ENCODE data around the gene FAM168B. TPM values are rescaled to one million over a fixed set of nuclear protein-coding genes. Genes with fewer than 3 reads are reported as not detected.

FAM168B gene
- total RNA-seq, 1 experiment from 2014 or later, result 81.4 TPM

DNA sequence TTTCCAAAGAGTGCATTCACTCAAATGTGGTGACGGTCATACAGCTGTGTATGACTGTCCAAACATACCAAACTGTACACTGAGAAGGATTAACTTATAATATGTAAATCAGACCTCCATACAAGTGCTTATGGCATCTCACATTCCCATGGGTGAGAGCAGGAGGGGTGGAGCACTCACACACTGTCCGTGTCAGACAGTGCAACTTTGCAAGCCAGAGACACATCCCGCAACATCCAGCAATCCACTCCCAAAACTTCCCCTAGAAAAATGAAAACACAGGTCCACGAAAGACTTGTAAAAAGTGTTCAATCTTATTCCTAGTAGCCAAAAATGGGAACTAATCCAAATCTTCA, 36.4 kb downstream of the FAM168B start:
- no peak overlapping the region for H4K8ac ChIP-seq (replicated peaks; ENCODE audit: insufficient read length, low read depth, low read length)
- H3K4me3 Mint-ChIP-seq, result no peak overlapping the region
- H3K9me3 ChIP-seq (ENCODE audit: control insufficient read depth, low read depth, low read length), result no peaks in the 10 kb centered on the region
- no peak overlapping the region for H2BK12ac ChIP-seq (ENCODE audit: insufficient read length, low read depth, low read length)
- H3K18ac ChIP-seq (ENCODE audit: insufficient read length, low read depth, low read length), result no peak overlapping the region
- no peak overlapping the region for H2BK20ac ChIP-seq (ENCODE audit: low read depth, low read length, poor library complexity, severe bottlenecking)
- no peak overlapping the region for H2AFZ ChIP-seq (ENCODE audit: low read length)
- no peaks in the 10 kb centered on the region for H3K9me3 Mint-ChIP-seq
- no CpG with 5 or more reads among the region's 4 CpGs for WGBS (ENCODE audit: extremely low coverage, insufficient read length, low lambda C conversion rate)
- no peaks in the 10 kb centered on the region for H3K27me3 ChIP-seq (ENCODE audit: insufficient read depth, low read length)
- no peak for DNase-seq
- no peak overlapping the region for H2AK5ac ChIP-seq (ENCODE audit: insufficient read length, low read length)
- H2BK15ac ChIP-seq (ENCODE audit: low read depth, low read length), result no peak overlapping the region
- H3T11ph ChIP-seq (ENCODE audit: low read length), result no peak overlapping the region
- H4K5ac ChIP-seq (ENCODE audit: insufficient read length, low read depth, low read length), result no peak overlapping the region
- H2BK5ac ChIP-seq (ENCODE audit: insufficient read length, low read length), result no peak overlapping the region
- no peaks in the 10 kb centered on the region for H3K23me2 ChIP-seq (ENCODE audit: insufficient read length, low read depth, low read length, poor library complexity, severe bottlenecking)
- peaks cover 9% of the 10 kb centered on the region for H3K79me1 ChIP-seq (ENCODE audit: insufficient read depth, low read depth, low read length, poor library complexity, severe bottlenecking)
- no peak overlapping the region for H3K4me2 ChIP-seq (ENCODE audit: insufficient read depth, insufficient read length, low read length)
- no peak overlapping the region for H3K27ac ChIP-seq (ENCODE audit: insufficient read length, low read depth, low read length)
- TF ChIP-seq, protein P1, sequence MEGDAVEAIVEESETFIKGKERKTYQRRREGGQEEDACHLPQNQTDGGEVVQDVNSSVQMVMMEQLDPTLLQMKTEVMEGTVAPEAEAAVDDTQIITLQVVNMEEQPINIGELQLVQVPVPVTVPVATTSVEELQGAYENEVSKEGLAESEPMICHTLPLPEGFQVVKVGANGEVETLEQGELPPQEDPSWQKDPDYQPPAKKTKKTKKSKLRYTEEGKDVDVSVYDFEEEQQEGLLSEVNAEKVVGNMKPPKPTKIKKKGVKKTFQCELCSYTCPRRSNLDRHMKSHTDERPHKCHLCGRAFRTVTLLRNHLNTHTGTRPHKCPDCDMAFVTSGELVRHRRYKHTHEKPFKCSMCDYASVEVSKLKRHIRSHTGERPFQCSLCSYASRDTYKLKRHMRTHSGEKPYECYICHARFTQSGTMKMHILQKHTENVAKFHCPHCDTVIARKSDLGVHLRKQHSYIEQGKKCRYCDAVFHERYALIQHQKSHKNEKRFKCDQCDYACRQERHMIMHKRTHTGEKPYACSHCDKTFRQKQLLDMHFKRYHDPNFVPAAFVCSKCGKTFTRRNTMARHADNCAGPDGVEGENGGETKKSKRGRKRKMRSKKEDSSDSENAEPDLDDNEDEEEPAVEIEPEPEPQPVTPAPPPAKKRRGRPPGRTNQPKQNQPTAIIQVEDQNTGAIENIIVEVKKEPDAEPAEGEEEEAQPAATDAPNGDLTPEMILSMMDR (conservative IDR thresholded peaks at IDR 0.05), result no peak
- no peaks in the 10 kb centered on the region; the same call in 1 of the 2 replicates for H3K4me1 ChIP-seq (ENCODE audit: insufficient read depth, low read length)
- peaks cover 53 to 86% (median 81%) of the 10 kb centered on the region in 3 experiments; a peak in 6 of 7 replicates for H3K36me3 Mint-ChIP-seq (ENCODE audit: insufficient read depth in 1 of 3, low read depth in 3 of 3)
- H4K91ac ChIP-seq (ENCODE audit: insufficient read length, low read depth, low read length), result no peak overlapping the region
- peaks cover 27% of the 10 kb centered on the region for H3K79me2 ChIP-seq (ENCODE audit: insufficient read depth, low read length)
- peaks cover 3% of the 10 kb centered on the region for H4K20me1 ChIP-seq (ENCODE audit: control insufficient read depth, insufficient read depth, insufficient read length)
- no peak overlapping the region for H2BK120ac ChIP-seq (ENCODE audit: low read depth, low read length, poor library complexity, severe bottlenecking)
- no peak overlapping the region for H3K9ac ChIP-seq (ENCODE audit: extremely low read depth, insufficient read length, low read length)
- H3K27me3 Mint-ChIP-seq (ENCODE audit: low read depth), result no peaks in the 10 kb centered on the region; the same call in 1 of the 2 replicates
- no peak overlapping the region for H3K14ac ChIP-seq (ENCODE audit: insufficient read depth, low read length)
- H3K56ac ChIP-seq (ENCODE audit: insufficient read length, low read depth, low read length), result no peak overlapping the region
- peaks cover 13 to 20% of the 10 kb centered on the region in 2 experiments for H3K4me1 Mint-ChIP-seq
- peak overlapping the region in 1 of 3 experiments; percentile 17; a peak in 2 of 7 replicates for H3K27ac Mint-ChIP-seq
- H3K23ac ChIP-seq (ENCODE audit: insufficient read length, low read depth, low read length), result no peak overlapping the region
- no peak overlapping the region for H3K4ac ChIP-seq (ENCODE audit: low read depth, low read length)

Data from H9 (cell line).